Dendritic cell treated with granulocyte-macrophage colony-stimulating factor and Interleukin-4, amounts not matched to agents 40 ng/mL and 50 ng/mL, for 4 days (primary cell): ENCODE measurements around the gene MXRA7.
"Not testable (repeated sequence)": the region's sequence is repeated elsewhere in the genome, so short reads cannot be mapped to it uniquely, and the experiment has no call there.

Source experiments
- H3K27ac Mint-ChIP-seq: one replicate; pipeline ENCODE4 v1.8.0; 2022; ENCODE audit warnings: mild to moderate bottlenecking, mixed read lengths
- H3K27me3 Mint-ChIP-seq: one replicate; pipeline ENCODE4 v1.8.0; 2022; ENCODE audit warnings: mild to moderate bottlenecking, mixed read lengths
- H3K36me3 Mint-ChIP-seq: one replicate; pipeline ENCODE4 v1.8.0; 2022; ENCODE audit warnings: low read depth, mixed read lengths
- H3K4me1 Mint-ChIP-seq: one replicate; pipeline ENCODE4 v1.8.0; 2022; ENCODE audit warnings: low read depth, mixed read lengths
- H3K4me3 Mint-ChIP-seq: one replicate; pipeline ENCODE4 v1.8.0; 2022; ENCODE audit warnings: mild to moderate bottlenecking, moderate library complexity, mixed read lengths
- H3K9me3 Mint-ChIP-seq: one replicate; pipeline ENCODE4 v1.8.0; 2022; ENCODE audit warnings: mixed read lengths
- intact Hi-C: fragments of 100-400 bp; cut with micrococcal nuclease; formaldehyde crosslinking; loops from one replicate; pipeline ENCODE4 v1.15.0; 2022

Gene MXRA7, protein sequence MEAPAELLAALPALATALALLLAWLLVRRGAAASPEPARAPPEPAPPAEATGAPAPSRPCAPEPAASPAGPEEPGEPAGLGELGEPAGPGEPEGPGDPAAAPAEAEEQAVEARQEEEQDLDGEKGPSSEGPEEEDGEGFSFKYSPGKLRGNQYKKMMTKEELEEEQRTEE

DNA sequence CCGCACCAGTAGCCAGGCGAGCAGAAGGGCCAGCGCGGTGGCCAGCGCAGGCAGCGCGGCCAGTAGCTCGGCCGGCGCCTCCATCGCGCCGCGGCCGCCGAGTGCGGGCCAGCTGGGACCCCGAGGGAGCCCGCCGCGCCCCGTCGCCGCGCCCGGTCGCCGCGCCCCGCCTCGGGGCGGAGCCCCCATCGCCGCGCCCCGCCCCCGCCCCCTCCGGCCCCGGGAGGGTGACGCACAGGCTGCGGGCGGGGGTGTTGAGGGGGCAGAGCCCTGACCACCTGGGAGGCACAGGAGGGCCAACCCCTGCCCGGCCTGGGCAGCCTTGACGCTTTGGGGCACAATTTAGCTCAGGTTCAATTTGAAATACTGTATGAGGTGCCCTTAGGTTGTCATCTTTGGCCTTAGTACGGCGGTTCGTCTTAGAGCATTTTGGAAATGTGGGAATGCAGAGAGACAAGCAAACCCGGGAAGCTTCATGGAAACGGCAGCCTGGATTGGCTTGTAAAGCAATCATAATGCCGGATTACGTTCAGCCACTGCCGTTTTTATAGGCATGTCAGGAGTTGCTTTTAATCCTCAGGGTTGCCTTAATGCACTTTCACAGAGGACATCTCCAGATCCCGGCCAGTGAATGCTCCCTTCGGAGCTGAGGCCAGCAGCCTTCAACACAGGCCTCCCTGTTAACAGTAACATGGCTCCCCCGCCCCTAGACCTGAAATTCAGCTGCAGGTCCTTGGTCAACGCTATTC lies at the start of gene MXRA7:
Gene MXRA7 (minus strand): TSS at position 103 of the 749 bp plus-strand sequence. CDS start 19 bp downstream, at position 84.
- Mint-ChIP-seq H3K27ac (no peak within 1 kb of the TSS), H3K4me1 (peaks cover 48% of the 10 kb centered on the region), H3K36me3 (peaks cover 37% of the 10 kb centered on the region), H3K9me3 (no peaks in the 10 kb centered on the region), H3K4me3 (peak within 1 kb of the TSS; percentile 61), H3K27me3 (peaks cover 23% of the 10 kb centered on the region)
- intact Hi-C loops = loop anchor here (10.0 kb wide), 1 partner anchor 186 kb away; no protein-coding TSS in a partner anchor

DNA sequence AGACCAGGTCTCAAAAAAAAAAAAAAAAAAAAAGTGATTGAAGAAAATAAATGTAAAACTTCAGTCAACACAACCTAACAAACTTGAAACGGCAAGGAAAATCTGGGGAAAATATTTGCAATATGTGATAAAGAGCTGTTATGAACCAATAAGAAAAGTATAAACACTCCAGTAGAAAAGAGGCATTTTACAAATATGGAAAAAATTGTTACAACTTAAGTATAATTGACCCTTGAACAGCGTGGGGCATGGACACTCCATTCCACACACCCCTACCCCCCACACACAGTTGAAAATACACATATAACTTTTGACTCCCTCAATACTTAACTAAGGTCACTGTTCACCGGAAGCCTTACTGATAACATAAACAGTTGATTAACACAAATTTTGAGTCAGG lies 47.8 kb upstream of the MXRA7 start:
- H3K4me3 Mint-ChIP-seq = no peak overlapping the region
- no peaks in the 10 kb centered on the region for H3K27me3 Mint-ChIP-seq
- H3K9me3 Mint-ChIP-seq = peaks cover 7% of the 10 kb centered on the region
- intact Hi-C loops = no loop called here
- no peaks in the 10 kb centered on the region for H3K4me1 Mint-ChIP-seq
- no peak overlapping the region for H3K27ac Mint-ChIP-seq
- H3K36me3 Mint-ChIP-seq = peaks cover 84% of the 10 kb centered on the region

DNA sequence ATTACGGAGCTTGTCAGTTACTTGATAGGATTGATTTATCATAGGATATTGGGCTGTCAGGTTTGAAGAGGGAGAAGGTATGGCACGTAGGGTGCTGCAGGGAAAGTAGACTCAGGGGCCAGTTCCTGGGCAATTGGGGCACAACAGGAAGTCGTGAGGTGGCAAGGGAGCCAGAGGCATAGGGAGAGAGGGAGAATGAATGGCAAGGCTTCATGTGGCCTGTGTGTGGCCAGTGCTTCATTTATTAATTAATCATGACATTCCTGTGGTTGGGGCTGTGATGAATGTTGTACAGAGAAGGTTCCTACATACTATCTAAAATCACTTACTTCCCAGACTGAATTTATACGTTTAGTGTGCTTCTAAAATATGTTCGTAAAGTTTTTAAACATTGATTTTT lies 46.5 kb upstream of the MXRA7 start:
- no peak overlapping the region for H3K27ac Mint-ChIP-seq
- H3K4me1 Mint-ChIP-seq = no peaks in the 10 kb centered on the region
- H3K4me3 Mint-ChIP-seq = no peak overlapping the region
- intact Hi-C loops = no loop called here
- H3K36me3 Mint-ChIP-seq = peaks cover 85% of the 10 kb centered on the region
- no peaks in the 10 kb centered on the region for H3K27me3 Mint-ChIP-seq
- H3K9me3 Mint-ChIP-seq = peaks cover 7% of the 10 kb centered on the region

DNA sequence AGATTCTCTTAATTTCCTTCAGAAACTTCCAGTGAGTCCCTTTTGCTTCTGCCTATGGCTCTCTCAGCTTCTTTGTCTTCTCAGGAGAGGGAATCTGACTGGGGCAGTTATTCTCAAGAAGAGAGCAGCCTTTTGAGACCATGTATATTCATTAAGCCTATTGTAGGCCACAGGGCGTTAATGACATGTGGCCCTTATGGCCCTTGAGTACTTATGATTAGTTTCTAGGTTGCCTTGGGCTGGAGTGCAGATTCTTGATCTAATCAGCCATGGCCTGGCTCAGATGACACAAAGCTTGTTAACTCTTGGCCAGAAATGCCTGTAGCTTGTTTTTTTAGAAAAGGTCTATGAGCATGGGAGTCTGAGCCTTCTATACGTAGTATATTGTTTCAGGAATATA lies 44.5 kb upstream of the MXRA7 start:
- no peaks in the 10 kb centered on the region for H3K4me1 Mint-ChIP-seq
- H3K27ac Mint-ChIP-seq = no peak overlapping the region
- H3K4me3 Mint-ChIP-seq = no peak overlapping the region
- intact Hi-C loops = no loop called here
- peaks cover 82% of the 10 kb centered on the region for H3K36me3 Mint-ChIP-seq
- no peaks in the 10 kb centered on the region for H3K27me3 Mint-ChIP-seq
- peaks cover 7% of the 10 kb centered on the region for H3K9me3 Mint-ChIP-seq

DNA sequence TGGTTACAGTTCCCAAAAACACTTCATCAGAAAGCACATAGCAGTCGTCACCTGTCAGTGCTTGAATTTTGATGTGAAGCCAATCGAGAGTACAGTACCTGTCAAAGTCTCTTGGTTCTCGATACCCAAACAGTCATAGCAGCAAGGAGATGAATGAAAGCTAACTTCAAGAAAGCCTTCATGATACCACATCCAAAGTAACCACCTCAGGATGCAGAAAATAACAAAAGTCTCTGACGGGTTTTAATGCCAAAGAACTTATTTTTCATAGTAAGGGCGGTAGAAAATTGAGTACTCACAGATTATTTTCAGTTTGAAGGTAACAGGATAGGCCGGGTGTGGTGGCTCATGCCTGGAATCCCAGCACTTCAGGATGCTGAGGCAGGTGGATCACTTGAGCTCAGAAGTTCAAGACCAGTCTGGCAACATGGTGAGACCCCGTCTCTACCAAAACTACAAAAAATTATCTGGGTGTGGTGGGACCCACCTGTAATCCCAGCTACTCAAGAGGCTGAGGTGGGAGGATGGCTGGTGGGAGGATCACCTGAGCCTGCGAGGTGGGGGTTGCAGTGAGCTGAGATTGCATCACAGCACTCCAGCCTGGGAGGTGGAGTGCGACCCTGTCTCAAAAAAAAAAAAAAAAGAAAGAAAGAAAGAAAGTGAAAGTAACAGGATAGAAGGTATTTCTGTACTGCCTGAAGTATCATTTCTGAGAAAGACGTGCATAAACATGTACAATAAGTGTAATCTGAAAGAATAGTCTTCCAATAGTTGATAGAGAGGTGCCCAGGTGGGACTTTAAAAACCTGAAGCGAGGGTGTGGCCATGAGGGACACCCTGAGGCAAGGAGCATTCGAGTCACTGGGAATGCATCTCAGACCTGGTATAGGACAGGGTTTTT lies 42.5 kb upstream of the MXRA7 start:
- peaks cover under 1% of the 10 kb centered on the region for H3K4me1 Mint-ChIP-seq
- H3K27ac Mint-ChIP-seq = no peak overlapping the region
- H3K4me3 Mint-ChIP-seq = no peak overlapping the region
- H3K9me3 Mint-ChIP-seq = peaks cover 7% of the 10 kb centered on the region
- peaks cover 90% of the 10 kb centered on the region for H3K36me3 Mint-ChIP-seq
- intact Hi-C loops = no loop called here
- H3K27me3 Mint-ChIP-seq = no peaks in the 10 kb centered on the region

DNA sequence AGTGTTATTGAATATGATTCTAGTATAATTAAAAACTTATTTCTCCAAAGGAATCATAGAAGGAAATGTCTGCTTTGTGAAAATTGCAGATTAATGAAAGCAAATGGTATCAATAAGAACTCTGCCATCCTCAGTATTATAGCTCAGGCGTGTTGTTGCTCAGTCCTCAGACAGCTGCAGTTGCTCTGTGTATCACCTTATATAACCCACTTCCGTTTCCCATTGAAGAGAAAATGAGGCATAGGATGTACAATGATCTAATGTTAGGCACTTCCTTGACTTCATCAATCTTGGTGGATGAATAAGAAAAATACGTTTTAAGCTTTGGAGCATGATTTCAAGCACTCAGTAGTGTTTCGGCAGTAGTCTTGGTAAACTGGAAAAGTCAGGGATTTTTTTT lies 41.2 kb upstream of the MXRA7 start:
- peaks cover 90% of the 10 kb centered on the region for H3K36me3 Mint-ChIP-seq
- H3K9me3 Mint-ChIP-seq = peaks cover 3% of the 10 kb centered on the region
- H3K4me3 Mint-ChIP-seq = no peak overlapping the region
- H3K27ac Mint-ChIP-seq = no peak overlapping the region
- no peaks in the 10 kb centered on the region for H3K27me3 Mint-ChIP-seq
- intact Hi-C loops = no loop called here
- H3K4me1 Mint-ChIP-seq = peaks cover 8% of the 10 kb centered on the region

DNA sequence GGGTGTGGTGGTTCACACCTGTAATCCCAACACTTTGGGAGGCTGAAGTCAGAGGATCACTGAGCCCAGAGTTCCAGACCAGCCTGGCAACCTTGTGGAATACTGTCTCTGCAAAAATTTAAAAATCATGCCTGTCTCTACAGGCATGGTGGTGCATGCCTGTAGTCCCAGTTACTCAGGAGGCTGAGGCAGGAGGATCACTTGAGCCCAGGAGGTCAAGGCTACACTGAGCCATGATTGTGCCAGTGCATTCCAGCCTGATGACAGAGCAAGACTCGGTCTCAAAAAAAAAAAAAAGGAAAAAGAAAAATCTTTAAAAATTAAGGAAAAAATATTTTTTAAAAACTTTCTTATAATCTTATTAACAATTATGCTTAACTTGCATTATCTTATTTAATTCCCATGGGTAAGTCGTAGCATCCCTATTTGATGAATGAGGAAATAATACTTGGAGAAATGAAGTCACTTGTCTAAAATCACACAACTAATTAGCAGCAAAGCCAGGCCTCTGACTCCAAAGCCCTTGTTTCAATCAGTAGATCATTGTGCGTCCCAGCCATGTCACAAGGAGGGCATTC lies 40.7 kb upstream of the MXRA7 start:
- Mint-ChIP-seq H3K4me3 (no peak overlapping the region), H3K27me3 (no peaks in the 10 kb centered on the region), H3K4me1 (peaks cover 8% of the 10 kb centered on the region), H3K27ac (no peak overlapping the region), H3K9me3 (no peaks in the 10 kb centered on the region), H3K36me3 (peaks cover 90% of the 10 kb centered on the region)
- intact Hi-C loops = no loop called here

DNA sequence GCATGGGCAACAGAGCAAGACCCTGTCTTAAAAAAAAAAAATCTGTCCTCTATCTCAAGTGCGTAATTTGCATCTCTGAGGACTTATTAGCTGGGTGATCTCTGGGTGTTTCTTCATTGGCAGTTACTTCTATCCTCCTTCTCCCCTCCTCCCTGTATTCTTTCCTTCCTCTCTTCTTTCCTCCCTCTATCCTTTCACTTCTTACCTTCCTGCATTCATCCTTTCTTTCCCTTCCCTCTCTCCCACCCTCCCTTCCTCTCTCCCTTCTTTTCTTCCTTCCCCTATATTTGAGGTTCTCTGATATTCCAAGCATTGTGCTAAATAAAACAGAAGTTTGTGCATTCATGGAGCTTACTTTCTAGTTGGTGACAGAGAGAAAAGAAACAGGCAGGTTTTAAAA lies 37.9 kb upstream of the MXRA7 start:
- H3K9me3 Mint-ChIP-seq = no peaks in the 10 kb centered on the region
- H3K27me3 Mint-ChIP-seq = no peaks in the 10 kb centered on the region
- H3K4me1 Mint-ChIP-seq = peaks cover 8% of the 10 kb centered on the region
- H3K4me3 Mint-ChIP-seq = no peak overlapping the region
- intact Hi-C loops = no loop called here
- peaks cover 93% of the 10 kb centered on the region for H3K36me3 Mint-ChIP-seq
- H3K27ac Mint-ChIP-seq = no peak overlapping the region

DNA sequence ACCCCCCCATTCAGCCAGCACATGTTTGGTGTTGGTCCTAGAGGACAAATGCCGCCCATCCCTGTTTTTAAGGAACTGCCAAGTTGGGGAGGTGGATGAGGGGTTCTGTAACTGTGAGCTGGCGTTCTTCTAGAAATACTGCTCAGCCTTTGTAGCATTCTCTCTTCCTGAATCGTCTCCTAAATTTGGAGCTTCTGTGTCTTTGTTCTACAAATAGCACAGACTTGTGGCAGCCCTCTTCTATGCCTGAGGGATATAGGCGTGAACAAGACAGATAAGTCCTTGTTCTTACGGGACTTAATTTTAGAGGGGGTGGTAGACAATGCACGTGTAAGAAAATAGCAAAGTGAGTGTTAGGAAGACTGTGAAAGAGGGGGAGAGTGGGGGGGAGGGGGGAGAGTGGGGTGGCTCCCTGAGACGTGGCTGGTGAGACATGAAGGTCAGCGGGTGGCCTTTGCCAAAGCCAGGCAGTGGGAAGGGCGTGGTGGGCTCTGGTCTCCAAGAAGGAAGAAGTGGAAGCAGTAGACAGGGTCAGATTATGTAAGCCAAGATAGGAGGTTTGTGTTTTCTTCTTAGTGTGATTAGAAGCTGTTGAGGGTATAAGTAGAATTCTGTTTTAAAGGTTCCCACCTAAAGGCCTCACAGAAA lies 37.1 kb upstream of the MXRA7 start:
- H3K9me3 Mint-ChIP-seq = no peaks in the 10 kb centered on the region
- no peak overlapping the region for H3K4me3 Mint-ChIP-seq
- H3K36me3 Mint-ChIP-seq = peaks cover 90% of the 10 kb centered on the region
- peak overlapping the region; percentile 20 for H3K27ac Mint-ChIP-seq
- H3K27me3 Mint-ChIP-seq = no peaks in the 10 kb centered on the region
- H3K4me1 Mint-ChIP-seq = peaks cover 8% of the 10 kb centered on the region
- intact Hi-C loops = no loop called here

DNA sequence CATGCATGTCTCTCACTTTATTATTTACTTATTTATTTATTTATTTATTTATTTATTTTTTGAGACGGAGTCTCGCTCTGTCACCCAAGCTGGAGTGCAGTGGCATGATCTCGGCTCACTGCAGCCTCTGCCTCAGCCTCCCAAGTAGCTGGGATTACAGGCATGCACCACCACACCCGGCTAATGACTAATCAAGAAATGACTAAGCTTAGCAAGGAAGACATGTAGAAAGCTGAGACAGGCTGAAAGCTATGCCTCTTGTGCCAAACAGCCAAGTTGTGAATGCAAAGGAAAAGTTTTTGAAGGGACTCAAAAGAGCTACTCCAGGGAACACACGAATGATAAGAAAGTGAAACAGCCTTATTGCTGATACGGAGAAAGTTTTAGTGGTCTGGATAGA lies 35.0 kb upstream of the MXRA7 start:
- H3K27me3 Mint-ChIP-seq = not testable (repeated sequence)

DNA sequence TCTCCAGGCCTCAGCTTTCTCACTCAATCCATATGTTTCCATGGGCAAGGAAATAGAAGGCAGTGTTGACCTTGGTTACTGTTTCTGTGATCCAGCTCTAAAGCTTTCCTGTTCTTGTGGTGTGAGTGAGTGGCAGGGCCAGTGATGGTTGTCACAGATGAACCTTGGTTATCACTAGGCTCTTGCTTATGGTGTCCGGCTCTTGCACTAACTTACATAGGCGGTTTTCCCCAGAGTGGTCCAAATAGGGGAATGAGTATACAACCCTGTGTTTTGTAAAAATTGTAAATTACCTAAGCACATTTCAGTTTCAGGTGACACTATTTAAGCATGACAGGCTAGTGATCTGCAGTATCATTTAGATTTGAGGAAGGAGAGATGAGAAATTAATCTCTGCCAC lies 34.0 kb upstream of the MXRA7 start:
- Mint-ChIP-seq H3K4me3 (no peak overlapping the region), H3K36me3 (peaks cover 89% of the 10 kb centered on the region), H3K27ac (no peak overlapping the region), H3K9me3 (no peaks in the 10 kb centered on the region), H3K4me1 (peaks cover 8% of the 10 kb centered on the region), H3K27me3 (no peaks in the 10 kb centered on the region)
- intact Hi-C loops = no loop called here

More for the DNA sequence above, 35.0 kb upstream of the MXRA7 start:
- H3K4me3 Mint-ChIP-seq, intact Hi-C loops, H3K27ac Mint-ChIP-seq, H3K4me1 Mint-ChIP-seq, H3K9me3 Mint-ChIP-seq: not testable (repeated sequence)
- peaks cover 97% of the 10 kb centered on the region for H3K36me3 Mint-ChIP-seq

DNA sequence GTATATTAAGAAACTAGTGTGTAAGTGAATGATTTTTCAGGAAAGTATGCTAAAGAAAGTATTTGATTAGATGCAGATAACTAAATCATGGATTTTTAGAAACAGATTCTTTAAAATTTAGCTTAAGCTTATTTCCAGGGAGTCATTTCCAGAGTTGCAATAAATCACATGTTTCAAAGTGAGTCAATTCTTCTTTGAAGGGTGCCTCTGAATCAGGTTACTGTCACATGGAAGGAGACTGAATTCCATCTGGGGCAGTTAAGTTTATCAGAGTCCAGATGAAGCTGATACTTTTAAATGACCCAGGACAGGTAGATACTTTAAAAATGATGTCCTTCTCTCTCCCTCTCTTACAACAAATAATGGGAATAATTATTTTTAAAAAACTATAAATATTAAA lies 32.2 kb upstream of the MXRA7 start:
- Mint-ChIP-seq H3K36me3 (peaks cover 76% of the 10 kb centered on the region), H3K27me3 (no peaks in the 10 kb centered on the region), H3K4me1 (peaks cover 14% of the 10 kb centered on the region), H3K9me3 (no peaks in the 10 kb centered on the region), H3K4me3 (no peak overlapping the region), H3K27ac (no peak overlapping the region)
- intact Hi-C loops = no loop called here

DNA sequence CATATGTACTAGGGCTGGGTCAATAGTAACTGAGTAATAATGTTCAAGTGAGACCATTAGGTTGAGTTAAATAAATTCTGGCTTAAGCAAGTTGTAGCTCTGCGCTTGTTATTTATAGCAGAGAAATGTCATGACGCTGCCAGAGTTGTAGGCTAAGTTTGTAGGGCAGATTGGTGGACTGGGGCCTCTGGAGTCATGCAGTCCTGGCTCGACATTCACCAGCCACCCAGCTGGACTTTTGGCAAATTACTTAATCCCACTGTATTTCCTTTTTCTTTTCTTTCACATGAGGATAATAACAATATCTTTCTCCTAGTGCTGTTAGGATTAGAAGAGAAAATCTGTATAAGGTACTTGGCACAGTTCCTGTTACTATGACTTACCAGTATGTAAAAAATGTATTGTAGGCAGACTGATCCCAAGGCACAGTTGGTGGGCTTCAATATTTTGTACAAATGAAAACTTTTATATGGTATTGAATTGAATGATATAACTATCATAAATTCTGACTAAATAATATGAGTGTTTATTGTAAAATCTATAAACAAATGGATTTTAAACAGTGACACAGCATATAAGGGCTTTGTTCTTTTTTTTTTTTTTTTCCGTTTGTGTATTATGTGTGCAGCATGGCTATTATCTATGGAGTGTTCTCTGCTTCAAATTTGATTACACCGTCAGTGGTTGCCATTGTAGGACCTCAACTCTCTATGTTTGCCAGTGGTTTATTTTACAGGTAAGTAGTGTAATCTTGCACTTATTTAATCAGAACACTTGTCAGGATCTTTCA lies 29.8 kb upstream of the MXRA7 start:
- Mint-ChIP-seq H3K4me1 (peaks cover 10% of the 10 kb centered on the region), H3K9me3 (no peaks in the 10 kb centered on the region), H3K27me3 (no peaks in the 10 kb centered on the region), H3K4me3 (no peak overlapping the region), H3K36me3 (peaks cover 75% of the 10 kb centered on the region), H3K27ac (no peak overlapping the region)
- intact Hi-C loops = no loop called here
